GM13977 (cell line): Measurements from ENCODE around the gene KRT17.
"Not testable (repeated sequence)": the region's sequence is repeated elsewhere in the genome, so short reads cannot be mapped to it uniquely, and the experiment has no call there.

Experiments used
- DNase-seq: peaks from one replicate; pipeline ENCODE4 v3.0.0; 2012; ENCODE audit warnings: low spot score
- in situ Hi-C: fragments of 300-500 bp; cut with MboI; formaldehyde crosslinking; loops from one replicate; pipeline ENCODE4 v1.12.0; 2022; ENCODE audit warnings: low sequenced_read_pairs, low pct_unique_long_range_greater_than_20kb, mixed read lengths, inconsistent platforms; ENCODE audit not compliant: unreplicated experiment
- TF ChIP-seq, protein P1 (sequence below): IDR thresholded peaks from 2 replicates; pipeline ENCODE4 v1.5.1; 2012; ENCODE audit warnings: mild to moderate bottlenecking, control low read depth; ENCODE audit not compliant: insufficient read depth; ENCODE audit errors: extremely low read depth, missing control alignments

Gene KRT17

DNA sequence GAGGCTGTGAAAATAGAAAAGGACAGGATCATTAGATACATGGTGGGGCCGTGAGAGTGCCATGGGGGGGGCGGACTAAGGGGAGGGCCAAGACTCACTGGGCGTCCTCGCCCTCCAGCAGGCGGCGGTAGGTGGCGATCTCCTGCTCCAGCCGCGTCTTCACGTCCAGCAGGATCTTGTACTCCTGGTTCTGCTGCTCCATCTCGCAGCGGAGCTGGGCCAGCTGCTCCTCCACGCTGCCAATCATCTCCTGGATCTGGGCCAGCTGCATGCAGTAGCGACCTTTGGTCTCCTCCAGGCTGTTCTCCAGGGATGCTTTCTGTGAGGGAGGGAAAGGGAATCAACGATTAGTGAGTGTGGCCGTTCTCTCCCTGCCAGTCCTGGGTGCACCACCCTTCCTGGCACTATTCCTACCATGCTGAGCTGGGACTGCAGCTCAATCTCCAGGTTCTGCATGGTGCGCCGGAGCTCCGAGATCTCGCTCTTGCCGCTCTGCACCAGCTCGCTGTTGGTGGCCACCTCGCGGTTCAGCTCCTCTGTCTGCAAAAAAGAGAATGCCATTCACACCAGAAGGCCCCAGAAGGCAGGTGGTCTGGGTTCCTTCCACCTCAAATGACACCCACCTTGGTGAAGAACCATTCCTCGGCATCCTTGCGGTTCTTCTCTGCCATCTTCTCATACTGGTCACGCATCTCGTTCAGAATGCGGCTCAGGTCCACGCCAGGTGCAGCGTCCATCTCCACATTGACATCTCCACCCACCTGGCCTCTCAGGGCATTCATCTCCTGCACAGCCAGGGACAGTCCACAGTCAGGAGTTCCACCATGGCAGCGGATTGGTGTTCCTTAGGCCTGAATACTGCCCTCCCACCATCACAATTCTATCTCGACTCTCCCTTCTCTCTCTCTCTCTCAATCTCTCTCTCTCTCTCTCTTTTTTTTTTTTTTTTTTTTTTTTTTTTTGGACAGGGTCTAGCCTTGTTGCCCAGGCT is 40.9 kb downstream of the KRT17 start:
- TF ChIP-seq, protein P1, sequence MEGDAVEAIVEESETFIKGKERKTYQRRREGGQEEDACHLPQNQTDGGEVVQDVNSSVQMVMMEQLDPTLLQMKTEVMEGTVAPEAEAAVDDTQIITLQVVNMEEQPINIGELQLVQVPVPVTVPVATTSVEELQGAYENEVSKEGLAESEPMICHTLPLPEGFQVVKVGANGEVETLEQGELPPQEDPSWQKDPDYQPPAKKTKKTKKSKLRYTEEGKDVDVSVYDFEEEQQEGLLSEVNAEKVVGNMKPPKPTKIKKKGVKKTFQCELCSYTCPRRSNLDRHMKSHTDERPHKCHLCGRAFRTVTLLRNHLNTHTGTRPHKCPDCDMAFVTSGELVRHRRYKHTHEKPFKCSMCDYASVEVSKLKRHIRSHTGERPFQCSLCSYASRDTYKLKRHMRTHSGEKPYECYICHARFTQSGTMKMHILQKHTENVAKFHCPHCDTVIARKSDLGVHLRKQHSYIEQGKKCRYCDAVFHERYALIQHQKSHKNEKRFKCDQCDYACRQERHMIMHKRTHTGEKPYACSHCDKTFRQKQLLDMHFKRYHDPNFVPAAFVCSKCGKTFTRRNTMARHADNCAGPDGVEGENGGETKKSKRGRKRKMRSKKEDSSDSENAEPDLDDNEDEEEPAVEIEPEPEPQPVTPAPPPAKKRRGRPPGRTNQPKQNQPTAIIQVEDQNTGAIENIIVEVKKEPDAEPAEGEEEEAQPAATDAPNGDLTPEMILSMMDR: no peak
- in situ Hi-C loops: loop anchor here (25.0 kb wide), 1 partner anchor 96 kb away; the partner anchor contains the start of genes KRT35 and KRT36
- no peak for DNase-seq

DNA sequence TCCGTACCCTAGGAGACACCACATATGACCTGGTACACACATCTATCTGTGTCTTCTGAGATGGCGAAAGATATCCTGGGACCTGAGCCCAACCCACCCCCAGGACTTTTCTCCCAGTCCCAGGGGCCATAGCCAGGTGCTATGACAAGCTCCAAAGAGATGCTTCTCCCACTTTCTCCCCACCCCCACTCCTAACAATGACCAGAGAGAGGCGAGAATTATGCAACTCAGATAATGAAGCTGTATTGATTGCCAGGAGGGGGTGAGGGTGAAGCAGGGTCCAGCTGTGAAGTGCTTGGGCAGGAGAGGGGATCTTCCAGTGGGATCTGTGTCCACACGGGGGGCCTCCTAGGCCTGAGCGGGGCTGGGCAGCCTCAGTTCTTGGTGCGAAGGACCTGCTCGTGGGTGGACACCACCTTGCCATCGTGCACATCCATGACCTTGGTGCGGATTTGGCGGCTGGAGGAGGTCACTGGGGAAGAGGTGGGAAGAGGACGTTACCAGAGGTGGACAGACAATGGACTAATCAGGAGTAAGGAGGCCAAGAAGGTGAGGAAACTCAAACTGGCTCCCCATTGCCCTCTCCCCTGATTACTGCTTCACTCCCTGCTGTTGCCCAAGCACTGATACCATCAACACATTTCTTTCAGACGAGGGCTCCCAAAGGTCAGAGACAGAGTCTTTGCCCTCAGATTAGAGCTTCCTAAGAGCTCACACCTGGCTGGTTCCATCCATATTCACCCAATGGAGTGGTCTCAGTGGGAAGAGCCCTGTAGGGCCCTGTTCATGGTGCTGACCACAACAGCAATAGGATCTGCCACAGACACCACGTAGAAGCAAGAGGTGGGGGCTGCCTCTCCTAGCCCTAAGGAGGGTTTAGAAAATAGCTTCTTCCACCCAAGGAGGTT is 42.1 kb downstream of the KRT17 start:
- in situ Hi-C loops: loop anchor here (25.0 kb wide), 1 partner anchor 95 kb away; the partner anchor contains the start of genes KRT35 and KRT36
- DNase-seq: not testable (repeated sequence)

DNA sequence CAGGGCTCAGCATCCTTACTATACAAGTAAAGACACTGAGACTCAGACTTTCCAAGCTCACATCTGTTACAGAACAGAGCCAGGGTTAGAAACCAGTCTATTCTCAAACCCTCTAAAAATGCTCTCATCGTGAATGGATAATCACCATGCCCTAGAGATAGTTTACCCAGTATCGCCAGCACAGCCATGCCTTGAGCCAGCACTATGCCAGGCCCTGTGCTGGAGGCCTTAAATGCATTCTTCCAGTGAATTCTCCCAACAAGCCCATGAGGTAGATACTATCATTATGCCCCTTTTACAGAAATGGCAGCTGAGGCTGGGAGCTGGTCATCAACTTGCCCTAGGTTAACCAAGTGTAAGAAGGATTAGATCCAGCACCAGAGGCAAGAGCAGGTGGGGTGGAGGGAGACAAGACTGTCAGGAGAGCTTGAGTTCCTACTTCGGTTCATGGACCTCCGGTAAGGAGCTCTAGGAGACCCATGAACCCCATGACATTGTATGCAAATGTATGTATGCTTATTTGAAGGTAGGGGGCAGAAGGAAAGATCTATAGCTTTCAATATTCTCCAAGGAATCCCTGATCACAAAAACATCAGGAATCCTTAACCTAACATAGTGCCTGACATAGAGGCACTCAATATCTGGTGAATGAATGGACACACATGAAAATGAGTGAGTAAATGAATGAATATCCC is 42.9 kb downstream of the KRT17 start:
- in situ Hi-C loops: loop anchor here (25.0 kb wide), 1 partner anchor 94 kb away; the partner anchor contains the start of genes KRT35 and KRT36
- DNase-seq: no peak
- TF ChIP-seq, protein P1: no peak

DNA sequence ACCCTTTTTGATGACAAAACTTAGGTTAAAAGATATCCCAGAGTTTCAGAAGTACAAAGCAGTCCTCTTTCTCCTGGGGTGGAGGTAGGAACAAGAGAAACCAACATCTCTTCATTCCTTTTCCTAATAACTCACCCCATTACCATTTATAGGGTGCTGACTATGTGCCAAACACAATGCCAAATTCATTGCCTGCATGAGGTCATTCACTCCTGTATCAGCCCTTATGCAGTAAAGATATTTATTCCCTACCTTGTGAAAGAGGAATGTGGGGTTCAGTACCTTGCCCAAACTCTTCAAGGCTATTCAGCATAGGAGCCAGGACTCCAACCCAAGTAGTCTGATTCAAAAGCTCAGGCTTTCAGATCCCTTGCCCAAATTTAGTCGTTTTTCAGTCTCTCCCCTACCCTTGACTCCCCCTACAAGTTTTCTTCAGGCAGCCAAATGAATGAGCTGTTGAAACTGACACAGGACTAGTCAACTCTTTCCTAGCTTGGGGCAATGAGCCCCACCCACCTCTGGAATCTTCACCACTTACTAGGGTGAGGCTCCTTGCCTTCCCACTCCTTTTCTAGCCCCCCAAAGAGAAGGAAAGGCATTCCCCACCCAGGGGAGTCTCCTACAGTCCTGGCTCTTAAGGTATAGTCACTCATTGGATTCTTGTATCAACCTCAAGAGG is 43.5 kb downstream of the KRT17 start:
- DNase-seq: no peak
- in situ Hi-C loops: loop anchor here (25.0 kb wide), 1 partner anchor 94 kb away; the partner anchor contains the start of genes KRT35 and KRT36
- TF ChIP-seq, protein P1: no peak

DNA sequence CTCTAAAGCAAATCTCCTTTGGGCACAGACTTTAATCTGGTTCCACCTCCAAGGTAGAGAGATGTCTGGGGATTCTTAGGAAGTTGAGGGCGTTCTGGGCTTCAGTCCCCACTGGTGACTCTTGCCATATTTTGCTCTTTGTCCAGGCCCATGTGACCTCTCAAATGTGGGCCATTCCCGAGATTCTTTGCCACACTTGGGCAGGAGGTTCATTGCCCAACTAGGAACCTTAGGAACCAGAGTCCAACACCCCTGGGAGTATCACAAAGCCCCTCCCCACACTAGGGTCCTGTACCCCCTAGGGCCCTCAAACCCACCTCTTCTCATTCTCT is 44.2 kb downstream of the KRT17 start:
- in situ Hi-C loops: loop anchor here (25.0 kb wide), 1 partner anchor 93 kb away; the partner anchor contains the start of genes KRT35 and KRT36
- TF ChIP-seq, protein P1: no peak

DNA sequence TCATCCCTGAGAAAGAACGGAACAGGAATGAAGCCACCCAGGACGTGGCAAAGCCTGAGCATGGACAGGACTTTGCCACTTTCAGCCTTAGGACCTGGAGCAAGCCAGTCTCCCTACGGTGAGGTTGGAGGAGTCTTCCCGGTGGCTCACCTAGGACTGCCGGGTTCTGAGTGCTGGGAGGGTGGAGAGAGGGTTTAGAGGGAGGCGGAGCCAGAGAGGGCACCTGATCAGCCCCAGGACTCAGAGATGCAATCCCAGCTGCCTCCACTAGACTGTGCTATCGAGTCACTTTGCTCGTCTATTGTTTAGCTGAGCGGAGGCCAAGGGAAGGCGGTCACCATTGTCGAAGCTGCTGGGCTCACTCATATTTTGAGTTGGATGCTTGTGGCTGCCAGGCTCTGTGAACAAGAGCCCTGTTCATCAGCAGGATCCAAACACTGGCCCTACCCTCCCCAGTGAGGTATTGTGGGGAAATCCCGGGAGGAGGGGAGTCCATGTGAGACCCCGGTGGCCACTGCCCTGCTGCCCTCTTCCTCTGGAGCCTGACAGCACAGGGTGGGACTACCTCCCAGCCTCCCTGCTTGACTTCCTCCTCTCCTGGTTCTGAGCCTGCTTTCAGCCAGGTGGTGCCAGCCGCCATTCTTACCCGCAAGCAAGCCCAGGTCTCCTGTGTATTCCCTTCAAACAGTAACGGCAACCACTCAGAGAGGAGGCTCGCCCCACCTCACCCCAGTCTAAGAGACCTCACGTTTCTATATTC is 44.7 kb downstream of the KRT17 start:
- DNase-seq: peak; percentile 93
- TF ChIP-seq, protein P1: peak; percentile 65
- in situ Hi-C loops: loop anchor here (25.0 kb wide), 1 partner anchor 92 kb away; the partner anchor contains the start of genes KRT35 and KRT36

More for the DNA sequence above, 44.2 kb downstream of the KRT17 start:
- DNase-seq: no peak
